NCI-H128 (cell line): ENCODE results near the gene LRPPRC.

Experiments
- DNase-seq: peaks from one replicate; lab custom pipeline; 2025; ENCODE audit not compliant: unreplicated experiment; lab: John Stamatoyannopoulos, UW

Gene LRPPRC

DNA sequence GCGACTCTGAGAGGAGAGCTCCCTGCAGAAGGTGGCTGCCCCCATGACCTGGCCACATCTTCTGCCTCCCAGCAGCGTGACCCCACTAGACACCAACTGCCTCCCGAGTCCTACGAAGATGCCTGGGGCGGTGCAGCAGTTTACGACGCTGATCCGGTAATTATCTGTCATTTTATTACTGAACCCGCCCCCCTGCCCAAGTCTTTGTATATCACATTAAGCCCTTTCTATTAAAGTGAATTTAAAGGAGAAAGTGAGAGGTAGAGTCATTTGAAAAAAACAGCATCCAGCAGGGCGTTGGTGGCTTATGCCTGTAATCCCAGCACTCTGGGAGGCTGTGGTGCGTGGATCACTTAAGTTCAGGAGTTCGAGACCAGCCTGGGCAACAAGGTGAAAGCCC lies 123.6 kb downstream of the LRPPRC start:
- no peak for DNase-seq

DNA sequence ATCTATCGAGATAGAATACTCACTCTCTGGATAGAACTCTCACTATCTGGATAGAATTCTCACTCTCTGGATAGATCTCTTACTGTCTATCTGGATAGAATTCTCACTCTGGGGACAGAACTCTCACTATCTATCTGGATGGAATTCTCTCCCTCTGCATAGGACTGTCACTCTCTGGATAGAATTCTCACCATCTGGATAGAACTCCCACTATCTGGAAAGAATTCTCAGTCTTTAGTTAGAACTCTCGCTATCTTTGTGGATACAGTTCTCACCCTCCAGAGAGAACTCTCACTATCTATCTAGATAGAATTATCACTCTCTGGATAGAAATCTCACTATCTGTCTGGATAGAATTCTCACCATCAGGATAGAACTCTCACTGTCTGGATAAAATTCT lies 140.5 kb downstream of the LRPPRC start:
- no peak for DNase-seq

- DNase-seq = no peak
Measured at GRCh38 chr2:43854671-43855070, 141.1 kb downstream of the LRPPRC start.

- no peak for DNase-seq
Measured at GRCh38 chr2:43853141-43854081, 142.4 kb downstream of the LRPPRC start.

GRCh38 chr2:43852196-43852730 lies 143.5 kb downstream of the LRPPRC start:
- DNase-seq = no peak

DNA sequence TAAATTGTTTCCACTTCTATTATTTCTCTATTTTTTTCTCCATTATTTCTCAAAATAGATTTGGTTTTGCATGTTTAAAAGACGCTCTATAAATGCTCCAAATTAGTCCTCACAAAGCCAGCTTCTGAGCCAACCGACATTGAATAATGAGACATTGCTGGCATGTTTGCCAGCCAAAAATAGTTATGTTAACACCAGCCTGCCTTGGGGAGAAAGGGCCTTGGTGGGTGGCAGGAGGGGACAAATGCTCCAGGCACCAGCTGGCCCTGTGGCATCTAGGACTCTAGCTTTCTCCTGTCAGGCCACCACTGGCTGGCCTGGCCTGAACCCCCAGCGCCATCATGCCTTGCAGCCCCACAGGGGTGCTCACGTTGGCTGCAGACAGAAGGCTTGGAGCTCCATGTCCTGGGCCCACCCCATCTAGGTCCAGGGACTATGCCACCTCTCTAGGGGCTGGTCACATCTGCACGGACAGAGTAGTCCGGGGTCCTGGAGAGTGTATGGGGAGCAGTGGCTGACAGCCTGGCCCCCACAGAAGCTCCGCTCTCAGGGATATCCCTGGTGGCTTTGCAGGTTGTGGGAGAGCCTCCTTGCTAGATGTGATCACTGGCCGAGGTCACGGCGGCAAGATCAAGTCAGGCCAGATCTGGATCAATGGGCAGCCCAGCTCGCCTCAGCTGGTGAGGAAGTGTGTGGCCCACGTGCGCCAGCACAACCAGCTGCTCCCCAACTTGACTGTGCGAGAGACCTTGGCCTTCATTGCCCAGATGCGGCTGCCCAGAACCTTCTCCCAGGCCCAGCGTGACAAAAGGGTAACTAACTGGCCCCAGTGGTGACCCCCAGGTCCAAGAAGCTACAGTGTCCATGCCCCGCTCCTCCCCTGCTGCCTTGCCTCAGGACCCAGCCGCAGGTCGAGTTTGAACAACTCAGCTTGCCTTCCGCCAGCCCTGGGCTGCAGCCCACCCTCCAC lies 144.5 kb downstream of the LRPPRC start:
- DNase-seq = no peak

DNA sequence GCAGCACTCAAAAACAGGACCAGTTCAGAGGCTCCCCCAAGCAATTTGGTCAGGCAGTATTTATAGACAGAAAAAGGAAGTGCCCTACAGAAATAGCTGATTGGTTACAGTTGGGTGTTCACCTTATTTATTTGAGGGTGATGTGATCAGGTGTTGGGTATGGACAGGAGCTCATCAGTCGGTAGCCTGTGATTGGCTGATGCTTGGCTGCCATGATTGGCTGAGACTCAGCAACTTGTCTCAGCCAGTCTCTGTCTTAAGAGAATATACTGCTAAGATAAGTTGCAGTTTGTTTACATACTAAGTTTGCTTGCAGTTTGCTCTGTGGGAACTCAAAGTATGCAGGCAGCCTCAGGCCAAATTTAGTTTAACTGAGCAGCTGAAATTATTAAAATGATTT lies 147.6 kb downstream of the LRPPRC start:
- no peak for DNase-seq

- no peak for DNase-seq
Measured at GRCh38 chr2:43846140-43846793, 149.5 kb downstream of the LRPPRC start.

DNA sequence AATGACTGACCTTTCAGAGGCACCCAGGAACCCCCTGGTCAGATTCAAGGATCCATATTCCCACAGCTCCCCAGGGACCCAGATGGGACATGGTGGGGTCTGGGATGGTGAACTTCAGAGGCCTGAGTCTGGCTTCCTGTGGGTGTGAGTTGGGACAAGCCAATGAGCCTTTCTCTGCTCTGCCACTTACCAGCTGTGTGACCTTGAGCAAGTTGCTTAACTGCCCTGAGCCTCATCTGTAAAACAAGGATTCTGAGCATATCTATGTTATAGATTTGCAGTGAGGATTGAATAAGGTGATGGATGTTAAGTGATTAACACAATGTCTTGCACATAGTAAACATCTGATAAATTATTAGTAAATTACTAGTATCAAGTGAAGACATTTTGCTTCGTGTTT lies 150.6 kb downstream of the LRPPRC start:
- no peak for DNase-seq

DNA sequence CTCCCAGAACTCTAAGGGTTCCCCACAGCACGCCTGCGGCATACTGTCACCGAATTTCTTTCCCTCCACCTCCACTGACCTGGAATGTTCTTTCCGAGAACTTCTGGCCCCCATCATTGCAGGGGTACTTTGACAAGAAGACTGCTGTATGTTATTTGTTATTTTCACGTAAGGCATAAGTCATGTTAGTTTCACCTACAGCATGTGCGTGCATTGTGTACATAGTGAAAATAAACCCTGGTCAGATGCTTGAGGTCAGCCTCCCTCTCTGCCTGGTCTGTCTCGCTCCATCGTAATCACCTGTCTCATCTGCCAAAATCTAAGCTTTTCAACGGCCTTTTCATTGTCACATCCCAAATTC lies 152.9 kb downstream of the LRPPRC start:
- DNase-seq = no peak

- DNase-seq = no peak
Measured at GRCh38 chr2:43841949-43842865, 153.6 kb downstream of the LRPPRC start.

GRCh38 chr2:43840965-43841364 lies 154.8 kb downstream of the LRPPRC start:
- no peak for DNase-seq

- no peak for DNase-seq
Measured at GRCh38 chr2:43839776-43840564, 155.8 kb downstream of the LRPPRC start.

- no peak for DNase-seq
Measured at GRCh38 chr2:43838560-43839267, 157.1 kb downstream of the LRPPRC start, which contains the start of the genes ABCG5 and ABCG8. ABCG5 (minus strand) TSS chr2:43838839; CDS start chr2:43838679, 160 bp downstream. ABCG8 (plus strand) TSS chr2:43838971; CDS start chr2:43839054, 83 bp downstream.

DNA sequence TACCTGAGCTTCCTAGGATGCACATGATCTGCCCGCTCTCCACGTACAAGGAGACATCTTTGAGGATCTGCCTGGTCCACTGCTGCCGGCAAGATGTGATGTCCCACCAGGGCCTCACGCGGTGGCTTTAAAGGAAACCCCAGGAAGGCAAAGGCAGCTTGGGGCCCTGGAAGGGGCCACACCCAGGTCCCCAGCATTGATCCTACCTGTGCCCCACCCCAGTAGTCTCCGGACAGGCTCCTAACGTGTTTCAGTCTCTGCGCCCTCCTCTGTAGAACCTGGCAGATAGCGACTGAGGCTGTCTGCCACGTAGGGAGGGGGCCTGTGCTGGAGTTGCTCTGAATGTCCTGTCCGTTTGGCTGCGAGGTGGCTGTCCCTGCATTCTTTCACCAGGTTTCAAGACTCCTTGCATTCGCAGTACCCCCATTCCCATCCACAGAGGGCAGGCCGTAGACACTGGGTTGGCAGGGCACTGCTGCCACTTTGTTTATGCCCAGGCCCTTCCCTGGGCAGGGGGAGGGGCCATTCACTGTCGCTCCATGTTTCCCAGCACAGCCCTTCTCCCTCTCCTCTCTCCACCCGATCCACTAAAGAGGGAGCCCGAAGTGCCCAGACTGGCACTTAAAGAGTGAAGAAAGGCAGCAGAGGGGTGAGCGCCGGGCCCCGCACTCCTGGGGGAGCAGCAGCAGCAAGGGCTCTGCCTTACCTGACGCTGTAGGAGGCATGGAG lies 157.8 kb downstream of the LRPPRC start:
- no peak for DNase-seq

DNA sequence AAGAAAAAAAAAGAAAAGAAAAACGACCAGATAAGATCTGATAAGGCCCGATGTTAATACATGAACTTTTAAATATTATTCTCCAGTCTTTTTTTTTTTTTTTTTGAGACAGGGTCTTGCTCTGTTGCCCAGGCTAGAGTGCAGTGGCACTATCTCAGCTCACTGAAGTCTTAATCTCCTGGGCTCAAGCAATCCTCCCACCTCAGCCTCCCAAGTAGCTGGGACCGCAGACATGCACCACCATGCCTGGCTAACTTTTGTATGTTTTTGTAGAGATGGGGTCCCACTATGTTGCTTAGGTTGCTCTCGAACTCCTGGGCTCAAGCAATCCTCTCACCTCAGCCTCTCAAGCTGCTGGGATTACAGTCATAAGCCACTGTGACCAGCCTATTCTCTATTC lies 158.8 kb downstream of the LRPPRC start:
- no peak for DNase-seq
